ENCODE results near the gene IL18BP. TPM values are rescaled to one million over a fixed set of nuclear protein-coding genes. Genes with fewer than 3 reads are reported as not detected.

IL18BP gene
- total and polyA plus RNA-seq, 2 donors (not counting 1 experiment from before 2014, with no cell fraction given), result 25.9 to 37.3 TPM

DNA sequence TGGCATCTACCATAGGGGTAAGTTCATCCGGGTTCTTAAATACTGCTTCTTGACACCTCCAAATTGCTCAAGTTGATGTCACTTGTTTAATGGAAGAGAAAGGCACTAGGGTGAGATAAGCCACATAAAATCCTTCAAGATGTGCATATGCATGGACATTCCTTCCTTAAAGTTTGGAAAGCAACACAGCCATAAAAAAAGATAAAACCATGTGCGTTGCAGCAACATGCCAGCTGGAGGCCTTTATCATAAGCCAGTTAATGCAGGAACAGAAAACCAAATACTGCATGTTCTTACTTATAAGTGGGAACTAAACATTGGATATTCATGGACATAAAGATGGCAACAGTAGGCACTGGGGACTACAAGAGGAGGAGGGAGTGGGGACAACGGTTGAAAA is 8.0 kb upstream of the IL18BP start:
- Histone ChIP-seq H3K27ac (ENCODE audit: low read length in 2 of 2) (no peak overlapping the region), H3K4me2 (replicated peaks; ENCODE audit: low read depth, low read length, poor library complexity, severe bottlenecking) (no peak overlapping the region), H4K20me1 (ENCODE audit: control insufficient read depth, insufficient read depth, low read length, poor library complexity, severe bottlenecking) (no peaks in the 10 kb centered on the region), H3K27me3 (replicated peaks in 1 of 4; ENCODE audit: control extremely low read depth in 1 of 4, control insufficient read depth in 3 of 4, insufficient read depth in 4 of 4, low read length in 3 of 4) (no peaks in the 10 kb centered on the region), H3K9ac (ENCODE audit: low read length) (no peak overlapping the region), H3K4me3 (ENCODE audit: control extremely low read depth in 1 of 5, extremely low read depth in 1 of 5, insufficient read depth in 1 of 5, low read depth in 2 of 5, low read length in 4 of 5) (no peak overlapping the region), H3K79me2 (ENCODE audit: control insufficient read depth, insufficient read depth, low read length) (peaks cover 13% of the 10 kb centered on the region), H3K36me3 (replicated peaks in 1 of 2; ENCODE audit: control extremely low read depth in 1 of 2, control insufficient read depth in 1 of 2, extremely low read depth in 1 of 2, insufficient read depth in 2 of 2, low read length in 1 of 2) (peaks cover 0 to 3% of the 10 kb centered on the region in 2 experiments), H2AFZ (ENCODE audit: insufficient read depth, low read depth, low read length, poor library complexity, severe bottlenecking) (no peak overlapping the region), H3K9me3 (ENCODE audit: control extremely low read depth in 1 of 3, control insufficient read depth in 2 of 3, insufficient read depth in 1 of 3, low read length in 2 of 3) (peaks cover 0 to 5% (median 0%) of the 10 kb centered on the region in 3 donors), H3K4me1 (ENCODE audit: control insufficient read depth in 2 of 2, insufficient read depth in 2 of 2, low read length in 2 of 2) (peaks cover 47 to 65% of the 10 kb centered on the region in 2 donors)
- H3K9me3 Mint-ChIP-seq (ENCODE audit: insufficient read depth), result no peaks in the 10 kb centered on the region
- no peak overlapping the region for H3K4me3 Mint-ChIP-seq
- ChIA-PET CTCF (interaction anchor here (1.4 to 5.5 kb wide), 2 partner anchors 13 to 25 kb away, joined by 5 to 29 read pairs; no protein-coding TSS in a partner anchor), POLR2A (no interaction called here)
- DNase-seq (no peak), ATAC-seq (ENCODE audit: low read depth) (no peak)
- WGBS (ENCODE audit: insufficient coverage), result 0% methylated on average over 1 of the region's 3 CpGs
- peaks cover 55% of the 10 kb centered on the region for H3K4me1 Mint-ChIP-seq
- peak overlapping the region; percentile 4 for H3K27ac Mint-ChIP-seq
- no peaks in the 10 kb centered on the region for H3K27me3 Mint-ChIP-seq
- TF ChIP-seq, protein P1, sequence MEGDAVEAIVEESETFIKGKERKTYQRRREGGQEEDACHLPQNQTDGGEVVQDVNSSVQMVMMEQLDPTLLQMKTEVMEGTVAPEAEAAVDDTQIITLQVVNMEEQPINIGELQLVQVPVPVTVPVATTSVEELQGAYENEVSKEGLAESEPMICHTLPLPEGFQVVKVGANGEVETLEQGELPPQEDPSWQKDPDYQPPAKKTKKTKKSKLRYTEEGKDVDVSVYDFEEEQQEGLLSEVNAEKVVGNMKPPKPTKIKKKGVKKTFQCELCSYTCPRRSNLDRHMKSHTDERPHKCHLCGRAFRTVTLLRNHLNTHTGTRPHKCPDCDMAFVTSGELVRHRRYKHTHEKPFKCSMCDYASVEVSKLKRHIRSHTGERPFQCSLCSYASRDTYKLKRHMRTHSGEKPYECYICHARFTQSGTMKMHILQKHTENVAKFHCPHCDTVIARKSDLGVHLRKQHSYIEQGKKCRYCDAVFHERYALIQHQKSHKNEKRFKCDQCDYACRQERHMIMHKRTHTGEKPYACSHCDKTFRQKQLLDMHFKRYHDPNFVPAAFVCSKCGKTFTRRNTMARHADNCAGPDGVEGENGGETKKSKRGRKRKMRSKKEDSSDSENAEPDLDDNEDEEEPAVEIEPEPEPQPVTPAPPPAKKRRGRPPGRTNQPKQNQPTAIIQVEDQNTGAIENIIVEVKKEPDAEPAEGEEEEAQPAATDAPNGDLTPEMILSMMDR (IDR thresholded peaks at IDR 0.05), result no peak
- no peak for TF ChIP-seq EZH2 (IDR thresholded peaks at IDR 0.05; ENCODE audit: borderline replicate concordance, insufficient read depth, low read depth, low read length, poor library complexity, severe bottlenecking)
- intact Hi-C loops (cut with micrococcal nuclease), result loop anchor here (5.0 kb wide), 2 partner anchors 52 to 58 kb away; no protein-coding TSS in a partner anchor

DNA sequence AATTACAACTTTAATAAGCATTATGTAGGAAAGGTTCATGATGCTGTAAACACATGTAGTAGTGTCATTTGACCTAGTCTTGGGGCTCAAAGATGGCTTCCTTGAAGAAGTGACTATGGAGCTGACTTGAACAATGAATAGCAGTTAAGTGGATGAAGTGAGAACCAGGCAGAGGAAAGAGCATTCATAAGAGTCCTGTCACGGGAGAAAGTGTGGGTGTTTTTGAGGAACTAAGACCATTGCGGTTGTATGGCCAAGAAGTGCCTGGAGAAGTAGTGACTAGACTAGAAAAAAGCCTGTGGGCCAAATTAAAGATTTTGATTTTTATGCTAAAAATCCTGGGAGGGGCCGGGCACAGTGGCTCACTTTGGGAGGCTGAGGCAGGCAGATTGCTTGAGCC is 7.2 kb upstream of the IL18BP start:
- Mint-ChIP-seq H3K9me3 (ENCODE audit: insufficient read depth) (no peaks in the 10 kb centered on the region), H3K27me3 (no peaks in the 10 kb centered on the region), H3K4me3 (peak overlapping the region; percentile 7), H3K27ac (peak overlapping the region; percentile 34), H3K4me1 (peaks cover 49% of the 10 kb centered on the region)
- TF ChIP-seq EZH2 (IDR thresholded peaks at IDR 0.05; ENCODE audit: borderline replicate concordance, insufficient read depth, low read depth, low read length, poor library complexity, severe bottlenecking), result no peak
- TF ChIP-seq, protein P1 (IDR thresholded peaks at IDR 0.05), result no peak
- ChIA-PET CTCF (interaction anchor here (1.3 to 5.5 kb wide), 3 partner anchors 10 to 34 kb away, joined by 4 to 29 read pairs (median 6); no protein-coding TSS in a partner anchor), POLR2A (no interaction called here)
- H3K27me3 ChIP-seq (replicated peaks in 1 of 4; ENCODE audit: control extremely low read depth in 1 of 4, control insufficient read depth in 3 of 4, insufficient read depth in 4 of 4, low read length in 3 of 4), result no peaks in the 10 kb centered on the region
- no peak overlapping the region for H3K9ac ChIP-seq (ENCODE audit: low read length)
- 0% methylated on average over 2 of the region's 3 CpGs for WGBS (ENCODE audit: insufficient coverage)
- peaks cover 13% of the 10 kb centered on the region for H3K79me2 ChIP-seq (ENCODE audit: control insufficient read depth, insufficient read depth, low read length)
- peaks cover 39 to 59% of the 10 kb centered on the region in 2 donors for H3K4me1 ChIP-seq (ENCODE audit: control insufficient read depth in 2 of 2, insufficient read depth in 2 of 2, low read length in 2 of 2)
- intact Hi-C loops (cut with micrococcal nuclease), result loop anchor here (5.0 kb wide), 2 partner anchors 51 to 59 kb away; no protein-coding TSS in a partner anchor
- H3K4me2 ChIP-seq (replicated peaks; ENCODE audit: low read depth, low read length, poor library complexity, severe bottlenecking), result peak overlapping the region; percentile 24
- H3K36me3 ChIP-seq (replicated peaks in 1 of 2; ENCODE audit: control extremely low read depth in 1 of 2, control insufficient read depth in 1 of 2, extremely low read depth in 1 of 2, insufficient read depth in 2 of 2, low read length in 1 of 2), result peaks cover 0 to 3% of the 10 kb centered on the region in 2 experiments
- H4K20me1 ChIP-seq (ENCODE audit: control insufficient read depth, insufficient read depth, low read length, poor library complexity, severe bottlenecking), result no peaks in the 10 kb centered on the region
- DNase-seq (peak; percentile 84), ATAC-seq (ENCODE audit: low read depth) (peak; percentile 76)
- no peak overlapping the region for H3K4me3 ChIP-seq (ENCODE audit: control extremely low read depth in 1 of 5, extremely low read depth in 1 of 5, insufficient read depth in 1 of 5, low read depth in 2 of 5, low read length in 4 of 5)
- H3K27ac ChIP-seq (ENCODE audit: low read length in 2 of 2), result peak overlapping the region in 1 of 2 donors; percentile 22
- no peak overlapping the region for H2AFZ ChIP-seq (ENCODE audit: insufficient read depth, low read depth, low read length, poor library complexity, severe bottlenecking)
- H3K9me3 ChIP-seq (ENCODE audit: control extremely low read depth in 1 of 3, control insufficient read depth in 2 of 3, insufficient read depth in 1 of 3, low read length in 2 of 3), result peaks cover 0 to 5% (median 0%) of the 10 kb centered on the region in 3 donors

Measured in B cell (primary cell).